Endothelial cell (in vitro differentiated cells): Measurements from ENCODE around the gene RHOBTB1. TPM values are rescaled to one million over a fixed set of nuclear protein-coding genes. Genes with fewer than 3 reads are reported as not detected.

Experiments
- DNase-seq: peaks from one replicate; pipeline ENCODE4 v3.0.0; 2021; ENCODE audit warnings: low spot score
- H3K27ac Mint-ChIP-seq: one replicate; pipeline ENCODE4 v1.8.0; 2021; ENCODE audit warnings: mixed read lengths, inconsistent platforms; ENCODE audit not compliant: unreplicated experiment
- H3K27me3 Mint-ChIP-seq: one replicate; pipeline ENCODE4 v1.8.0; 2021; ENCODE audit warnings: mild to moderate bottlenecking, moderate library complexity, mixed read lengths, inconsistent platforms; ENCODE audit not compliant: unreplicated experiment
- H3K36me3 Mint-ChIP-seq: one replicate; pipeline ENCODE4 v1.8.0; 2021; ENCODE audit warnings: mild to moderate bottlenecking, low read depth, mixed read lengths, inconsistent platforms; ENCODE audit not compliant: unreplicated experiment
- H3K4me1 Mint-ChIP-seq: one replicate; pipeline ENCODE4 v1.8.0; 2021; ENCODE audit warnings: mild to moderate bottlenecking, mixed read lengths, inconsistent platforms; ENCODE audit not compliant: unreplicated experiment
- H3K4me3 Mint-ChIP-seq: one replicate; pipeline ENCODE4 v1.8.0; 2021; ENCODE audit warnings: mild to moderate bottlenecking, mixed read lengths, inconsistent platforms; ENCODE audit not compliant: unreplicated experiment
- H3K9me3 Mint-ChIP-seq: one replicate; pipeline ENCODE4 v1.8.0; 2021; ENCODE audit warnings: mixed read lengths, inconsistent platforms; ENCODE audit not compliant: unreplicated experiment
- CTCF ChIP-seq: fragments of 200-600 bp; sonication (generic); IDR thresholded peaks from one replicate; pipeline ENCODE4 v1.5.0; 2021; ENCODE audit warnings: antibody characterized with exemption; ENCODE audit not compliant: unreplicated experiment
- total RNA-seq: library from RNA; stranded (reverse); fragmentation: NEBNext Ultra II Directional; extraction: Animal tissue kit (Norgen Biotek cat#: 25700); gene quantifications from one replicate; pipeline ENCODE4 v1.2.1, GENCODE V29; 2021; ENCODE audit not compliant: unreplicated experiment

The RHOBTB1 gene
- total RNA-seq, 1 donor from 2014 or later = 20.3 TPM

- H3K9me3 Mint-ChIP-seq = no peaks in the 10 kb centered on the region
- TF ChIP-seq CTCF = no peak
- peaks cover 8% of the 10 kb centered on the region for H3K4me1 Mint-ChIP-seq
- peaks cover 4% of the 10 kb centered on the region for H3K36me3 Mint-ChIP-seq
- no peak for DNase-seq
- H3K4me3 Mint-ChIP-seq = no peak overlapping the region
- H3K27ac Mint-ChIP-seq = no peak overlapping the region
- H3K27me3 Mint-ChIP-seq = peaks cover 2% of the 10 kb centered on the region
Measured at GRCh38 chr10:60871215-60871614, 72.8 kb downstream of the RHOBTB1 start.

GRCh38 chr10:60870803-60871202, 73.2 kb downstream of the RHOBTB1 start:
- no peak for TF ChIP-seq CTCF
- Mint-ChIP-seq H3K27me3 (peaks cover 2% of the 10 kb centered on the region), H3K36me3 (peaks cover 4% of the 10 kb centered on the region), H3K4me3 (no peak overlapping the region), H3K4me1 (peaks cover 8% of the 10 kb centered on the region), H3K9me3 (no peaks in the 10 kb centered on the region), H3K27ac (no peak overlapping the region)
- no peak for DNase-seq

GRCh38 chr10:60870416-60870728, 73.6 kb downstream of the RHOBTB1 start:
- Mint-ChIP-seq H3K9me3 (no peaks in the 10 kb centered on the region), H3K36me3 (peaks cover 4% of the 10 kb centered on the region), H3K4me3 (no peak overlapping the region), H3K27me3 (peaks cover 2% of the 10 kb centered on the region), H3K4me1 (peaks cover 8% of the 10 kb centered on the region), H3K27ac (no peak overlapping the region)
- DNase-seq = no peak
- TF ChIP-seq CTCF = no peak

- Mint-ChIP-seq H3K27me3 (peaks cover 2% of the 10 kb centered on the region), H3K9me3 (no peaks in the 10 kb centered on the region), H3K27ac (no peak overlapping the region), H3K36me3 (peaks cover 4% of the 10 kb centered on the region), H3K4me1 (peaks cover 8% of the 10 kb centered on the region), H3K4me3 (no peak overlapping the region)
- no peak for DNase-seq
- no peak for TF ChIP-seq CTCF
Measured at GRCh38 chr10:60869652-60870415, 74.2 kb downstream of the RHOBTB1 start.

- H3K27ac Mint-ChIP-seq = no peak overlapping the region
- no peak for DNase-seq
- peaks cover 4% of the 10 kb centered on the region for H3K36me3 Mint-ChIP-seq
- peaks cover 3% of the 10 kb centered on the region for H3K4me1 Mint-ChIP-seq
- no peak for TF ChIP-seq CTCF
- H3K27me3 Mint-ChIP-seq = peaks cover 2% of the 10 kb centered on the region
- no peak overlapping the region for H3K4me3 Mint-ChIP-seq
- no peaks in the 10 kb centered on the region for H3K9me3 Mint-ChIP-seq
Measured at GRCh38 chr10:60868946-60869345, 75.0 kb downstream of the RHOBTB1 start.
